NOMO-1 treated with DMSO at 0.1 percent for 48 hours (cell line): ENCODE results near the gene MRRF.

Experiments used
- DNase-seq: peaks from one replicate; lab custom pipeline; 2025; ENCODE audit not compliant: unreplicated experiment; lab: John Stamatoyannopoulos, UW

The MRRF gene

DNA sequence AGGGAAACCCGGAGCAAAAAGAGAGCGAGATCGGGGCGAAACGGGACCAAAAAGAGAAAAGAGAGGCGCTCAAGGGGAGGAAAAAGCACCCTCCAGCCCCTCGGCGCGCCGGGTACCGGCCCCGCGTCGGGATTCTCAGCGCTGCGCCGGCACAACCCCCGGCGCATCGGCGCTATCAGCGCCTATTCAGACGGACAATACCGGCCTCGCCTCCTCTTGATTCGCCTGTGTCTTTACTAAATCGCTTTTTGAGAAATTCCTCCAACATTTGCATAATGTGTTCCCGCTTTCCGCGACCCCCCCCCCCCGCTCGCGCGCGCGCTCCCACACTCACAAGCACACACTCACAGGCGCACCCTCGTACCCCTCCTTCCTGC, 36.5 kb upstream of the MRRF start:
- no peak for DNase-seq

DNA sequence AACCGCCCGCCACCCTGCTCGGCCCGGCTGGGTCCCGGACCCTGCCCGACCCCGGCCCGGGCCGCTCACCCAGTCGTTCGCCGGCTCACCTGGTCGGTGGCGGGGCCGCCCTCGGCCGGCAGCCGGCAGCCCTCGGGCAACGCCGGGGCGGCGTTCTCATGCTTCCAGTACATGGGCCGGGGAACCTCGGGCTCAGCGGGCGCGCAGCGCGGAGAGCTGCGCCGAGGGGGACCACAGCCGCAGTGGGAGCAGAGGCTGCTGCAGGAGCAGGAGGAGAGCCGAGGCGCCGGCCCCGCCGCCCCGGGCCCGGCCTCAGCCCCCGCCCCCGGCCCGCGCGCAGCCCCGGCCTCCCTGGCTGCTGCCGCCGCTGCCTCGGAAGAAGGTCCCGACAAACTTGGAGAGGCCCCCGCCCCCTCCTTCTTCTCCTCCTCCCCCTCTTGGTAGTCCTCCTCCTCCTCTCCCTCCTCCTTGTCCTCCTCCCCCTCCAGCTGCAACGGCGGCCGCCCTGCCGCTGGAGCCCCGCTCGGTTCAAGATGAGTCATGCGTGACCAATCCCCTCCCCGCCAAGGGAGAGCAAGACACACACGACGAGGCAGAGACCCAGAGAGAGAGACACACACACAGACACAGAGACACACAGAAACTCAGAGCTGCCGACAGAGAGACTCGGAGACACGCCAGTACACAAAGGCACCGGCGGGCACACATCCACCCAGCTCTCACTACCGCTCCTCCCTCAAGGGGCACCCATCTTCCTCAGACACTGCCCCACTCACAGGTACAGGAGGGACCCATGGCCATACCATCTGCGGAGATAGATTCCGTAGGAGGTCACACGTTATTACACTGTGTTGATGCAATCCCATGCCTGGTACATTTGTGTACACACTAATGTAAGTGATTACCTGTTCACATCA, 35.9 kb upstream of the MRRF start, which contains the start of gene LHX6:
TSS of gene LHX6 (minus strand) at position 390 of the 917 bp plus-strand sequence. CDS start at position 173, 217 bp downstream.
- DNase-seq, result no peak

DNA sequence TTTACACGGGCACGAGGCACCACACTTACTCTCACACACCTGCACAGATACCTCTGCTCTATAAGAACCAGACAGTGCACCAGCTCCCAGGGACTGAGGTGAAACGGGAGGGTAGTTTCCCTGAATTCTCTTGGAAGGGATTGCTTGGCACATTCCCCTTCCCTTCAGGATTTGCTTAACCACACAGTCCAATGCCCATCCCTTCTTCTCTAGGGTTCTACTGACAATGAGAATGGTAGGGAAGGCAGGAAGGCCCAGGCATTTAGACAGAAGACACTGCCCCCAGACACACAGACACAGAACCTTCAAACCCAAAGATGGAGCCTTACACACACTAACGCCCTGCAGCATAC, 35.2 kb upstream of the MRRF start:
- no peak for DNase-seq

DNA sequence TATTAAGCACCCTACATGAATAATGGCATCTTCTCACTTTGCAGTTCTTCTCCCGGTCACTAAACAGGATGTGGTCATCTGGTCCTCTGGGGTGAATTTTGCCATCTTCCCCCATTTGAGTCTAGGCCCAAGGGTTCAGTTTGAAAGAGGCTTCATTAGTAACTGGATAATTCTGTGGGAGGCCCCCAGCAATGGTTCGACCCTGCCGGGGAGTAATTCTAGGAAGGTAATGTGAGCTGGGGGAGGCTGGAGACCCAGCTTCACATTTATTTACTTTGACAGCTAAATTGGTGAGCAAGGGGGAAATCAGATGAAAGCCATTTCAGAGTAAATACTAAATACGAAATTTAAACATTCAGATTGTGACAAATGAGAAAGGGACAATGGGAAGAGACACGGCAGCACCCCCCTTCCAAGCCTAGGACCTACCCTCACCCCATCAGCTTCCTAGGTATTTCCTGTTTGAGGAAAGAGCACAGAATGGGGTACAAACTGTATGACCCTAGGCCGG, 31.8 kb upstream of the MRRF start:
- DNase-seq, result no peak

DNA sequence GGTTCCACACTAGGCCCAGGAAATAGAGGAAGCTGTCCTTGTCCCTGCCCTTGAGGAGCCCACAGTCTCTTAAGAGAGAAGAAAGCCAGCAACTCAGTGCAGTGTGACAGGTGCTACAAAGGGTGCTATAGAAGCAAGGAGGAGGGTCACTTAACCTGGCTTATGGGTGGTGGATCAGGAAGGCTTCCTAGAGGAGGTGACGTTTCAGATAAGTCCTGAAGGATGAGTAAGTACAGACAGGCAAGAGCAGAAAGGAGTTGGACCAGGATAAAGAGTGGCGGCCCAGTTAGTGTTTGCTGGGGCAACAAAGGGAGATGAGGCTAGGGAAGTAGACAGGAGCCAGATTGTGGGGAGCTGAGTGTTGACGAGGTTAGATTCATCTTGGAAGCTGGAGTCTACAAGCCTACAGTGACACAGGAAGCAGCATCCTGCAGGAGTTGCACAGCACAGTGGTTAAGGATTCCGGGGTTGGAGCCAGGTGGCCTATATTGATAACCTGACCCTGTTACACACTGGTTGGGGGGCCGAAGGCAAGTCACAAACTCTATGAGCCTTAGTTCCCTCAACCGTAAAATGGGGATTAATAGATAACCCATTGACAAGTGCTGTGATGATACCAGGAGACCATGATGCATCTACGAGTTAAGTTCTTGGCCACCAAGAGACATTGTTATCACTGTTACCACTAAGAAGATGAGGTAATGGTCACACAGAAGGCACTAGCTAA, 30.5 kb upstream of the MRRF start:
- DNase-seq, result no peak

DNA sequence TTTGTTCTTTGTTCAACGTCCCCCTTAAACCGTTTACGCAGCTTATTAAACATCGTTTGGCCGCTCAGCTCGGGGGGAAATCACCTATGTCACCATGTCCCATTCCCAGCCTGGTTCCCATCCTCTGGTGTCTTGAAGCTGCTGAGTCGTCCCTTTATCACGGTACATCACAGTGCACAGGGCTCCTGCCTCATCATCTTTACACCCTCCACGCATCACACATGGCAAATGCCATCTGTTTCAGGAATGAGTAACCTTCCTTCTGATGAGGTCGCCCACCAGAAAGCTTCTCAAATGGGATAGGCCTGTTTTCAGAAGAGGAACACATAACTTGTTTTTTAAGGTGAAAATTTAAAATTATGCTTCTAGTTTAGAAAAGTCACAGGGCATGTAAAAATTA, 28.0 kb upstream of the MRRF start:
- no peak for DNase-seq

DNA sequence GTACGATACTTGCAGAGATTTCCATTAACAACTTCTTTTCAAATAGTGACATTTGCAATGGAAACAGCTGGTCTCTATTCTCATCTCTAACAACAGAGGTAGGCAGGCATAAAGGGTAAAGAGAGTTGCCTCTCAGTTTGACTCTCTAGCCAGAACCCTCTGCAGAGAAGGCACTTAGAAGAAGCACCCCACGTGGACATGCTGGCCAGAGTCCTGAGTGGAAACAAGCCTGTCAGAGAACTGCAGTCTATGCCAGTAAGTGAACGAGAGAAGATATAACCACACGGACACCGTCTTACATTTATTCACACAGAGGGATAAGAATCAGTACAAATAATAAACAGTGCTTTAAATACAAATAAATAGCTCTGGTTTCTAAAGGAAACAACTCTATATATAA, 25.0 kb upstream of the MRRF start:
- DNase-seq, result no peak

DNA sequence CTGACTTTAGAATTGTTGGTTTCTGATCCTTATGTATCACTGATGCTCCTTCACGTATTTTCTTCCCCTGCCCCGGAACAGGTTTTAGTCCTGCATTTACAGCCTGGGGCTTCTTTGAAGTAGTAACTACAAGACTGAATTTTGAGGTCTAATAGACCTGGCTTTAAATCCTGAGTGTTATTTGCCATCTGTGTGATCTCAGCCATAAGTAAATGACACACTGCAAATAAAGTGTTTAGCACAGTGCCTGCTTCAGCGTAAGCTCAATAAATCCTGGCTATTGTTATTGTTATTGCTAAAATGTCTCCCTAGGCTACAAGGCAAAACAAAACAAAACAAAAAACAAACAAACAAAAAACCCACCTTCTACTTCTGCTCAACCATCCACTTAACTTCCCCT, 20.3 kb upstream of the MRRF start:
- DNase-seq, result no peak

DNA sequence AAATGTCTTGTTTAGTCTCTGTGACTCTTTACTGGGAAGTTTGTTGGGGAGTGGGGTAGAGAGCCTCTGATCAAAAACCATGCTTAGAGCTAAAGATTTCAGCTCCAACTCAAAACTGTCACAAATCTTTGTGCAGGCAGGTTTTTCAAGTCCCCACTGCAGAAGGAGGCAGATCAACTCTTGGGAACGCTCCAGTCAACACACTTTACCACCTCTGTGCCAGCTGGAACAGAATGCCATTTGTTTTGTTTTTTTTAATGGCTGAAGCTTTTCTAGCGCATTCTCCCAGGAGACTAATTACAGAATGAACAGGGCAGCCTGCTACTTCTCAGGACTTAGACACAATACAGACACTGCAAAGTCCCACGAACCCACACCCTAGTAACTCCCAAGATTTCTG, 18.0 kb upstream of the MRRF start:
- no peak for DNase-seq

DNA sequence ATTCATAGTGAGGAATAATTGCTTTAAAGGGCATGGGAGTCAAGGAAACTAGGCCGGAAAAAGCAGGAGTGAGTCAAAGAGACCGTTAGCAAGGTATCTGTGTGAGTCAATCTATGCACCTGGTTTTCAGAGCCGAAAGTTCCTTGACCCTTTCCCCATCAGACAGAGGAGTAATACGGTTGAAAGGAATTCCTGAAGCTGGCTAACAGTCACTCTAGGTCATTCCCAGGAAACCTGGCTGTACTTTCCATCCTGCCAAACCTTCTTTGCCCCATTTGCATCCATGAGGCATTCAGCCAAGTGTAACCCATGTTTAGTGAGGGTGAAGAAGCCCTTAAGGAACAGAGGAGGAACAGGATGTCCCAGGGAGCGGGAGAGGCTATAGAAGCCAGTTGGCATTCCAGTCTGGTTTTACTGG, 16.2 kb upstream of the MRRF start:
- no peak for DNase-seq

DNA sequence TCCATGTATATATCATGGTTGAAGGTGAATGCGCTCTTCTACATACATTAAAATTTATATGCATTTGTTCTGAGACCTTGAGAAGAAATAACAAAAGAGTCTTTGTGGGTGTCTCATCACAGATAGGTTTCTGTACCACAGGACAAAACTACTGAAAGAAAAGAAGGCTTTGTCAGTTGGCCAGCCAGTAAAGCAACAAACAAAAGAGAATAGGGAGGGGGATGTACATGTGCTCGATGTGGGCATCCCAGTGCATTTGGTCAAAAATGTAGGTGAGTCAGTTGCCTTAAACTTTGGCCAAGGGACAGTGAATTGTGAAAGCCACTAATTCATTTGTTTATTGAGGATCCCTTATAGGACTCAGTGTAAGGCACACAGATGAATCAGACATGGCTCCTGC, 13.3 kb upstream of the MRRF start:
- no peak for DNase-seq

DNA sequence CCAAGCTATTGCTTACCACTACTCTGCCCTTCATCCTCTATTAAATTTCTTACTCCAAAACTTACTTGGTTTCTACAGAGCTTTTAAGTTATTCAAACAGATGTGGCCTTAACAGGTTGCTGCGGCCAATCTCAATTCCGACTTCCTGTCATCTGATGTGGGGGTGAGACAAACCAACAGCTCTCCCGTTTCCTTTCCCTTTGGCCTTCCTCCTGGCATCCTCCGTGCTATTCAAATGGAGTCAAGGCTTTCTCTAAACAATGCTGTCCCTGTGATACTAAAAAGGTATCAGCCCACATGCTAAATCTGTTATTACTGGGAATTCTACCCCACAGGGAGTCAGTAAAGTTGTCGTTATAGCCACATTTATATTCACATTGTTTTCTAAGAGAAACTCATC, 11.9 kb upstream of the MRRF start:
- no peak for DNase-seq

DNA sequence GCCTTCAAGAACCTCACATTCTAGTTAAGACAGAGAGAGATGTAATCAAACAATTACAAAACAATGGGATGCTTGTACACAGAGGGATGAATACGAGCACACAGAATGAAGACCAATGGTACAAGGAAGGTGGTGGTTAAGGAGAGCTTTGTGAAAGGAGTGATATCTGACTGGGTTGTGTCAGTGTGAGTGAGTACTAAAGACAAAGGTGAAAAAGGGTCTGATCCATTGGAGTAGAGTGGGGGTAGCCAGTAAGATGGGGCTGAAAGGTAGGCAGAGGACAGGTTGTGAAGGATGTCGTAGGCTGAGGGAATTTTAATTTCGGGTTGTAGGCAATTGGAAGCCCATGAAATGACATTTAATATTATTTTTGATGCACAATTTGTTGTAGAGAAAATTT, 9.9 kb upstream of the MRRF start:
- no peak for DNase-seq

DNA sequence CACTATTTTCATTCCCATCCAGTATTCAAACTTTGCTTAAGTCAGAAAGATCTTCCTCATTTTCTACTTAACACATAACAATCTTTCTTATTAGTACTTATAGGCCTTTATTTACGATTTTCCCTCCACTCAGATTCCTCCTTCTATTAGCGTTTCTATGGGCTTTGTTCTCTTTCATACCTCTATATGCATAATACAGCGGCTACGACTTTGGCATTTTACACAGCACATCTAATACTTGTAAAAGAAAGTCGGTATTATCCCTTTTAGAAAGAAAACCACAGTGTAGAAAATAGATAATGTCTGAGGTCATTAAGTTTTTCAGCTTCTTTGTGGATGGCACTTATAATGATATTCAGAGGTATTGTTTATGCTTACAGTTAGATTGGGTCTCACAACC, 8.5 kb upstream of the MRRF start:
- DNase-seq, result no peak

DNA sequence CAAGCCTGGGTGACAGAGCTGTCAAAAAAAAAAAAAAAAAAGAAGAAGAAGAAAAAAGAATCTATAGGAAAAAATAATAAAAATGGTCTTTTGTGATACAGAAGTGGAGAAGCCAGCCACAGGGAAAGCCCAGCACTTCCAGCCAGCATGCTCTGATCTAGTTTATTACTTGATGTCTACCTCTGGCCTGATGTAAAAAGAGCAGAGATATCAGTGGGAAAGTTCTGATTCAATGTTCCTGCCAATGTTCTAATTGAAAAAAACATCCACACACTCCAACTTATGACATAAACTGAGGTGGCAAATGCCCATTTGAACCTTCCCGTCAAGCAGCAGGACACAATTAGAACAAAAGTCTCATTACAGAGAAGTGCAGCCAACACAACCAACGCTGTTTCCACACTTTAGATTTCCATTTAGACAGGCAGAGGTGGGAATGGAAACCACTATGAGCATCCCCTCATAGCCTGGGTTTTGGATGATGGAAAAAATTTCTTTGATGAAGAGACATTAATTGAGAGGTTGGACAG, 5.7 kb upstream of the MRRF start:
- no peak for DNase-seq

DNA sequence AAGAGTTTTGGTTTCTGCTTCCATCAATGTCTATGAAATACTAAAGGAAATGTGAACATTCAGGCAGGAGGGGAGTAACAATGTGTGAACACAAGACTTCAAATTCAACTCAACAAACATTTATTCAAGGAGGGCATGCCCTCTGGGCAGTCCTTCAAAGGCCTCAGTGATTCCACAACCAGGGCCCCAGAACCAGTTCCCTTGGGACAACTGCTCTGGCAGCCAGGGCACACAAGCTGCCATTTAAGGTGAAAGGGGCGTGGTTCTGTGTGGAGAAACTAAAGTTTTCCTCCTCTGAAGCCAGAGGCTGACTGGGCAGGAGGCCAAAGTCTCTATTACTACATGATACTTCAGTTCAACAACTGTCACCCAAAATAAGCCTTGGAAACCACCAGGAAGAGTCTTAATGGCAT, 3.2 kb upstream of the MRRF start:
- no peak for DNase-seq

DNA sequence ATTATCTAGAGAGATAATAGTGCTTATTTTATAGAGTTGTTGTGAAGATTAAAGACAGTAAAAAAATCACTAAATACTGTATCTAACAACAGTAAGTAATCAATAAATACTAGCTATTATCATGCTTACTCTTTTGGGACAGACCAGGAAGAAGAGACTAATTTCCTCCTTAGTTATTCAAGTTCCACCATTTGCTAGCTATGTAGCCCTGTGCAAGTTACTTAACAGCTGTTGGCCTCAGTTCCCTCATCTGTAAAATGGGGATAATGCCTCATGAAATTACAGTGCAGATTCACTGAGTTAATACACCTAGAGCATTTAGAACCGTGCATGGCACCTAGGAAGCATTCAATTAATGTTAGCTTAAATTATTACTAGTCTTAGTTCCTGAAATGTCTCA, 2.6 kb upstream of the MRRF start:
- no peak for DNase-seq

DNA sequence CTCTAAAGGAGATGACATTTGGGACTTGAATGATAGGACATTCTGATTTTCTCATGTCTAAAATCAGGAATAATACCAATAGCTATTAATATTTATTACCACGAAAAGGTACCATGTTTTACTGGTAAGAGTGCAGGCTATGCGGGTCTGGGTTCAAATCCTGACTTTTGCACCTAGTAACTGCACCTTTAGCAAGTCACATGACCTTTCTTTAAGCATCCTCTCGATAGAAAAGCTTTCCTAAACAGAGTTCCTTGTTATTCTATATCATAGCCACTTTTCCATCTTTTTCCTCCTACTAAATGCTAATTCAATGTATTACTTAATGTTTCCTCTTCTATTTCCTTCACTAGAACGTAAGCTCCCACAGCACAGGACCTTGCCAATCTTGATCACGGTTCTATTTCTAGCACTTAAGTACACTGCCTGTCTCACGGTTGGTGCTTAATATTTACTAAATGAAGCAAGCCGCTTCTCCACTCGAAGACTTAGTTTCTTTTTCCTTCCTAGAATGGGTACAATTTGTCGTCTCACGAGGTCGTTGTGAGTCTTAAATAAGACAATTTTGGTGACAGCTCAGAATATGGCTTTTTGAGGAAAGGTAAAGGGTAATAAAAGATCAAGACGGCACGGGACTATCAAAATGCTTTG, 858 bp upstream of the MRRF start:
- DNase-seq, result peak; percentile 16

DNA sequence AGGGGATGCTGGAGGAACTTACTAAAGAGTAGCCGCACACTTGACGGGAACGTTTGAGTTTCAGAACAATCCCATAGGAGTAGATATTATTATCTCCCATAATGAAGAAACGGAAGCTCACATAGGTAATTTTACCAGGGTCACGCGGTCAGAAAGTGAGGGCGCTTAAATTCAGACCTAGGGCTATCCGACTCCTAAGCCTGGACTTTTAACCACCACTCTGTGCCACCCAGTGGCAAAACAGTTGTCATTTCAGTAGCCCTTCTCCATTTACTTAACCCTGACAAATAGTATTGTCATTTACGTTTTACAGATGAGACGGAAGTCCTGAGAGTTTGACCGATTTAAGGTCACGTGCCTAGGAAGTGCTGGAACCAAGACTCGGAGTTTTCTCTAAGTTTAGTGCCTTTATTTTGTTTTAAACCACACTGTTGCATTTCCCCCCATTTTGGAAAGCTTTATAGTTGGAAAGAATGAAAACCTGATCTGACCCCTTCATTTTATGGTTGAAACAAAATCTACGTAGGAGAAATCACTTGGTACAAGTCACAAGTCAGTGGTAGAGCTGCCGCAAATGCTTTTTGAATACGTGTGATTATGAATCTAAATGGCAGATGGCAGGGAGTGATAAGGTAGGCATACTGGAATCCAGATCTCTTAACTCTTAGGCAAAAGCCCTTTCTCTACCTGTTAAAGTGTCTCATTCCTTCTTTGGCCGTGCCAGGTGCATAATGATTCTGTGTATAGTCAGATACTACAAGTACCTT, 650 bp downstream of the MRRF start:
- peak; percentile 73 for DNase-seq

DNA sequence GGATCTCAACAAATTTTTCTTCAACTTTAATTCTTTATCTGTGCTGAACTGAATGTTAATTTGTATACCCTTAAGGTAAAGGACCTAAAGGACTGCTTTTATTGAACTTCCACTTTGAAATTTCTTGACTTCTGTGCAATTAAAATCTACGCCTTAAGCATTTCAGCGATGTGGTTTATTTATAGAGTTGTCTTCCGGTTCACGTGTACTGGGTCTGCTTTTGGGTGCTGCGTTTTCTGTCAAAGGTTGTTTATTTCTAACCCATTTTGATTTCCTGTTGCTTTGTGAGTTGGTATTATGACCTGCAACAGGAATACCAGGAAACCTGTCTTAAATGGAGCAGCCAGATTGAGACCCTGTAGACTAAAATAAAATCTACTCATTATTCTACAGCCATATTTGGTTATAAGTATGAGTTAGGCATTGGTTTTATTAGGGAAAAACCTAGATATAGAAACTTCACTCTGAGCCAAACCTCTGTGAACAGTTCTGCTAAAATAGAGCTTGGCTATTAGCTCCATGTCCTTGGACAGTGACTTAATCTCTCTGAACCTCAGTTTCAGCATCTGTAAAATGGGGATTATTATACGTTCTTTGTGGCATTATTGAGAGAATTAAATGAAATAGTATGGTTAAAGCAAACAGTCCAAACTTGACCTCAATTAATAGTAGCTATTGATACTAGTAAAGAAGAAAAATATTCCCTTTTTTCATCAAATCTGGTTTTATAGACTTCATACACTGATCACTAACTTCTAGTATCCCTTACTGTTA, 3.5 kb downstream of the MRRF start:
- no peak for DNase-seq
